B cell (primary cell): Measurements from ENCODE around the gene GTF2H4.

Source experiments
- CTCF ChIP-seq: fragments of 200-600 bp; IDR thresholded peaks from one replicate; pipeline ENCODE4 v1.8.0; 2022; ENCODE audit warnings: antibody characterized with exemption, mild to moderate bottlenecking
- EZH2 ChIP-seq: IDR thresholded peaks from 2 replicates; pipeline ENCODE4 v1.6.1; 2012; ENCODE audit warnings: borderline replicate concordance, low read depth, mild to moderate bottlenecking, moderate library complexity, low read length; ENCODE audit not compliant: insufficient read depth, poor library complexity, severe bottlenecking

- TF ChIP-seq CTCF (no peak), EZH2 (no peak)
Observed at GRCh38 chr6:30963641-30964040, 55.6 kb downstream of the GTF2H4 start.
